ENCODE measurements around the gene FHDC1.

Gene FHDC1

DNA sequence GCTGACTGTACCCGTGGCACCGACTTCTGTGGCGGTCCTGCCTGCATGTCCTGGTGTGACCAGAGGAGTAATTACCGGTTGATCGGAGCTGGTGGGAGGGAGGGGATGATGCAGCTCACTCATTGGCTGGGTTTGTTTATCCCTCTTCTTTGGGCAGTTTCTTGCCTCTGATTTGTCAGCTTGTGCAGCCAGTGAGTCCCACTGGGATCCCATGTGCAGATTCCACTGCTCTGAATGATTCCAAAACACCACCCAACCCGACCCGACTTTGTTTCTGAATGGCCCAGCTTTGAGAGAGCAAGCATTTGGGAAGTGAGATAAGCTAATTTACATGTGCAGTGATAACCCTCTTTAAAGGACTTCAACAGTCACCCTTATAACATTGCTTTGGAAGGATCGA is 13.8 kb downstream of the FHDC1 start:
- TF ChIP-seq POLR2AphosphoS5 (IDR thresholded peaks at IDR 0.05; ENCODE audit: low read depth, low read length): no peak
- TF ChIP-seq, protein P1, sequence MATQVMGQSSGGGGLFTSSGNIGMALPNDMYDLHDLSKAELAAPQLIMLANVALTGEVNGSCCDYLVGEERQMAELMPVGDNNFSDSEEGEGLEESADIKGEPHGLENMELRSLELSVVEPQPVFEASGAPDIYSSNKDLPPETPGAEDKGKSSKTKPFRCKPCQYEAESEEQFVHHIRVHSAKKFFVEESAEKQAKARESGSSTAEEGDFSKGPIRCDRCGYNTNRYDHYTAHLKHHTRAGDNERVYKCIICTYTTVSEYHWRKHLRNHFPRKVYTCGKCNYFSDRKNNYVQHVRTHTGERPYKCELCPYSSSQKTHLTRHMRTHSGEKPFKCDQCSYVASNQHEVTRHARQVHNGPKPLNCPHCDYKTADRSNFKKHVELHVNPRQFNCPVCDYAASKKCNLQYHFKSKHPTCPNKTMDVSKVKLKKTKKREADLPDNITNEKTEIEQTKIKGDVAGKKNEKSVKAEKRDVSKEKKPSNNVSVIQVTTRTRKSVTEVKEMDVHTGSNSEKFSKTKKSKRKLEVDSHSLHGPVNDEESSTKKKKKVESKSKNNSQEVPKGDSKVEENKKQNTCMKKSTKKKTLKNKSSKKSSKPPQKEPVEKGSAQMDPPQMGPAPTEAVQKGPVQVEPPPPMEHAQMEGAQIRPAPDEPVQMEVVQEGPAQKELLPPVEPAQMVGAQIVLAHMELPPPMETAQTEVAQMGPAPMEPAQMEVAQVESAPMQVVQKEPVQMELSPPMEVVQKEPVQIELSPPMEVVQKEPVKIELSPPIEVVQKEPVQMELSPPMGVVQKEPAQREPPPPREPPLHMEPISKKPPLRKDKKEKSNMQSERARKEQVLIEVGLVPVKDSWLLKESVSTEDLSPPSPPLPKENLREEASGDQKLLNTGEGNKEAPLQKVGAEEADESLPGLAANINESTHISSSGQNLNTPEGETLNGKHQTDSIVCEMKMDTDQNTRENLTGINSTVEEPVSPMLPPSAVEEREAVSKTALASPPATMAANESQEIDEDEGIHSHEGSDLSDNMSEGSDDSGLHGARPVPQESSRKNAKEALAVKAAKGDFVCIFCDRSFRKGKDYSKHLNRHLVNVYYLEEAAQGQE (IDR thresholded peaks at IDR 0.05; ENCODE audit: insufficient read depth in 1 of 2, low read depth in 2 of 2, low read length in 2 of 2): no peak

- TF ChIP-seq FOXP2 (optimal IDR thresholded peaks at IDR 0.05; ENCODE audit: borderline replicate concordance, extremely low read depth, extremely low read length, insufficient read depth): no peak
These were observed 14.5 kb downstream of the FHDC1 start for GRCh38 chr4:152950402-152951274.

DNA sequence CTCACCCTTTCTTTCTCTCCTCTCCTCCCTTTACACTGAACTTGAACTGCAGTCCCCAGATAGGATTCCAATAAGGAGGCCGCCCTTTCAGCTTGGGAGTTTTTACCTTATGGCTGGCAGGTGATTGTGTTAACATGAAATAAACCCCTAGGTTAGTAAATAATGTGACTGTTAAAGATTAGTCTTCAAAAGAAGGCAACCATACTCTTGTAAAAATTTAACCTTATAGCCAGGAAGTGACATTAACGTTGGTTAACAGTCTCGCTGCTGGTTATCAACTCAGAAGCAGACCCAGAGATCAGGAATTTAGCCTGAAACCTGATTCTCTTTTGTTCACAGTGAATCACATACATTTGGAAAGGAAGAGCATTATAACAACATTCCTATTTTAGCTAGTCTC is 15.2 kb downstream of the FHDC1 start:
- TF ChIP-seq POLR2AphosphoS5 (IDR thresholded peaks at IDR 0.05; ENCODE audit: low read depth, low read length): no peak
- no peak for TF ChIP-seq FOXP2 (optimal IDR thresholded peaks at IDR 0.05; ENCODE audit: borderline replicate concordance, extremely low read depth, extremely low read length, insufficient read depth)
- TF ChIP-seq, protein P1 (IDR thresholded peaks at IDR 0.05; ENCODE audit: insufficient read depth in 1 of 2, low read depth in 2 of 2, low read length in 2 of 2): no peak
- no peak for TF ChIP-seq TAF1 (IDR thresholded peaks at IDR 0.05; ENCODE audit: borderline replicate concordance, insufficient read depth, low read length)

DNA sequence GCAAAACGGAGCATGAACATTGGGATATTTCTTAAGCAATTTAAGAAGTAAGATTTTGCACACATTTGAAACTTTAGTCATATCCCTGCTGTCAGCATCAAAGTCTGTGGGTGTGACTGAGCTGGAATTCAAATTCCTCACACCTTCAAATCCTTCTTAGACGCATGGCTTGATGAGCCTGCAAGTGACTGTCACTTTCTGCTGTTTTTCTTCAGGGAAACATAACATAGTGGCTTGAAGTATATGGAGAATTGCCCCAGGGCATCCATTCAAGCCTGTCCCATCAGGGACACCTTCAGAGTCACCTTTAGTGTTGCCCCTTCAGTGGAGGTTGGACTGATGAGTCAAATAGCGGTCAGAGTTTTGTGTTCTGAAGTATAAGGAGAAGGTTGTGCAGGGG is 17.4 kb downstream of the FHDC1 start:
- no peak for TF ChIP-seq FOXP2 (optimal IDR thresholded peaks at IDR 0.05; ENCODE audit: borderline replicate concordance, extremely low read depth, extremely low read length, insufficient read depth)
- no peak for TF ChIP-seq TAF1 (IDR thresholded peaks at IDR 0.05; ENCODE audit: borderline replicate concordance, insufficient read depth, low read length)
- TF ChIP-seq SIN3A (IDR thresholded peaks at IDR 0.05; ENCODE audit: borderline replicate concordance, insufficient read depth, low read length): no peak
- no peak for TF ChIP-seq POLR2AphosphoS5 (IDR thresholded peaks at IDR 0.05; ENCODE audit: low read depth, low read length)
- TF ChIP-seq, protein P1 (IDR thresholded peaks at IDR 0.05; ENCODE audit: insufficient read depth in 1 of 2, low read depth in 2 of 2, low read length in 2 of 2): no peak

DNA sequence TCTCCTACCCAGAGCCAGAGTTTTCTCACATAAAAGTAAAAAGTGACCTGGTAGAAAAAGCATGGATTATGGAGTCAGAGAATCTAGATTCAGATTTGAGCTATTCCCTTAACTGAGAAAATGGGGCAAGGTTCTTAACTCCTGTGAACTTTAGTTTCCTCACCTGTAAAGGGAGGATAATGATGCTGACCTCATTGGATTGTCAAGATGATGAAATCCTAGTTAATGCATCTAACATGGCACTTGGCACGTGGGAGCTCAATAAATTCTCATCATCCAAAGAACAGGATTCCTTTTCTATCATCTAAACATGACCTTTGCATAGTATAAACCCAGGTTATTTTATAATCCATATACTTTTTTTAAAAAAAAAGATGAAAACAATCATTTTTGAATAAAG is 18.6 kb downstream of the FHDC1 start:
- TF ChIP-seq SIN3A (IDR thresholded peaks at IDR 0.05; ENCODE audit: borderline replicate concordance, insufficient read depth, low read length) (no peak), FOXP2 (optimal IDR thresholded peaks at IDR 0.05; ENCODE audit: borderline replicate concordance, extremely low read depth, extremely low read length, insufficient read depth) (no peak), POLR2AphosphoS5 (IDR thresholded peaks at IDR 0.05; ENCODE audit: low read depth, low read length) (no peak)
- TF ChIP-seq, protein P1 (IDR thresholded peaks at IDR 0.05; ENCODE audit: insufficient read depth in 1 of 2, low read depth in 2 of 2, low read length in 2 of 2): no peak
